ENCODE data around the gene TSPAN2. TPM values are rescaled to one million over a fixed set of nuclear protein-coding genes. Genes with fewer than 3 reads are reported as not detected.

Gene TSPAN2
- total RNA-seq = 10 to 100 TPM in 1 of 2 donors, 1 to 10 TPM in 1; 7.1 to 10.7 TPM
- 10.4 TPM for polyA plus RNA-seq (2013, experiment 1 of 2)
- 9.3 TPM for polyA plus RNA-seq (2013, experiment 2 of 2)
- long read RNA-seq, experiment 1, partial matches to known transcripts = 0 of 4 reads
- long read RNA-seq, experiment 1, other reads (novel, unspliced or antisense) = 3 of 4 reads
- long read RNA-seq, experiment 2, transcript TSPAN2-202 (8 exons, 3,177 nt) = major isoform, 19 of 22 reads
- long read RNA-seq, experiment 2, partial matches to known transcripts = 1 of 22 reads
- long read RNA-seq, experiment 2, other reads (novel, unspliced or antisense) = 1 of 22 reads
- long read RNA-seq, experiment 3, transcript TSPAN2-202 (8 exons, 3,177 nt) = major isoform, 31 of 36 reads
- long read RNA-seq, experiment 3, partial matches to known transcripts = 0 of 36 reads
- long read RNA-seq, experiment 3, other reads (novel, unspliced or antisense) = 5 of 36 reads
- long read RNA-seq, experiment 4, transcript TSPAN2-202 (8 exons, 3,177 nt) = major isoform, 19 of 32 reads
- long read RNA-seq, experiment 4, partial matches to known transcripts = 4 of 32 reads
- long read RNA-seq, experiment 4, other reads (novel, unspliced or antisense) = 5 of 32 reads

- peak; percentile 95 for DNase-seq
- 2 to 3% methylated on average over 12 to 68 of the region's 68 CpGs for WGBS, 2 experiments (ENCODE audit: insufficient coverage in 1 of 2, insufficient read length in 1 of 2)
- H3K27me3 ChIP-seq (ENCODE audit: control insufficient read depth, insufficient read depth, low read length, poor library complexity, severe bottlenecking) = peaks cover 11% of the 10 kb centered on the region
- H3K36me3 Mint-ChIP-seq (ENCODE audit: low read depth) = no peaks in the 10 kb centered on the region
- TF ChIP-seq CTCF (conservative IDR thresholded peaks at IDR 0.05) = peak; percentile 64
- H3K36me3 ChIP-seq (ENCODE audit: control insufficient read depth, insufficient read depth, low read length) = no peaks in the 10 kb centered on the region
- H3K9me3 ChIP-seq (ENCODE audit: control insufficient read depth, low read length) = no peaks in the 10 kb centered on the region
- H3K27ac ChIP-seq (ENCODE audit: low read depth, low read length) = no peak within 1 kb of the TSS
- peak within 1 kb of the TSS; percentile 72 for H3K27ac Mint-ChIP-seq
- peaks cover 6% of the 10 kb centered on the region for H3K4me1 ChIP-seq (ENCODE audit: control insufficient read depth, insufficient read depth, low read length)
- peak within 1 kb of the TSS; percentile 86 for H3K4me3 ChIP-seq (ENCODE audit: low read length)
- peak within 1 kb of the TSS; percentile 72 for H3K4me3 Mint-ChIP-seq
- H3K4me1 Mint-ChIP-seq = peaks cover 8% of the 10 kb centered on the region
- H3K27me3 Mint-ChIP-seq (ENCODE audit: insufficient read depth) = peaks cover 33% of the 10 kb centered on the region
- peak within 1 kb of the TSS; percentile 44 for H3K9ac ChIP-seq (ENCODE audit: extremely low read depth, low read length, poor library complexity, severe bottlenecking)
- H3K9me3 Mint-ChIP-seq = no peaks in the 10 kb centered on the region
These were observed at the start of gene TSPAN2 for GRCh38 chr1:115089420-115090185. Gene TSPAN2, minus strand, starts transcription at chr1:115089503. Its CDS starts 71 bp downstream, at chr1:115089432.

GRCh38 chr1:115138973-115139372 lies 49.7 kb upstream of the TSPAN2 start:
- WGBS, 2 experiments (ENCODE audit: insufficient coverage in 1 of 2, insufficient read length in 1 of 2) = 18 to 20% methylated on average over 7 to 13 of the region's 13 CpGs
- DNase-seq = peak; percentile 93
- Mint-ChIP-seq H3K9me3 (no peaks in the 10 kb centered on the region), H3K4me3 (no peak overlapping the region), H3K36me3 (ENCODE audit: low read depth) (no peaks in the 10 kb centered on the region), H3K27ac (peak overlapping the region; percentile 56), H3K27me3 (ENCODE audit: insufficient read depth) (peaks cover 19% of the 10 kb centered on the region), H3K4me1 (peaks cover 47% of the 10 kb centered on the region)
- TF ChIP-seq CTCF (conservative IDR thresholded peaks at IDR 0.05) = peak; percentile 95
- Histone ChIP-seq H3K27me3 (ENCODE audit: control insufficient read depth, insufficient read depth, low read length, poor library complexity, severe bottlenecking) (no peaks in the 10 kb centered on the region), H3K9ac (ENCODE audit: extremely low read depth, low read length, poor library complexity, severe bottlenecking) (no peak overlapping the region), H3K9me3 (ENCODE audit: control insufficient read depth, low read length) (no peaks in the 10 kb centered on the region), H3K27ac (ENCODE audit: low read depth, low read length) (no peak overlapping the region), H3K4me3 (ENCODE audit: low read length) (no peak overlapping the region), H3K4me1 (ENCODE audit: control insufficient read depth, insufficient read depth, low read length) (peaks cover 14% of the 10 kb centered on the region), H3K36me3 (ENCODE audit: control insufficient read depth, insufficient read depth, low read length) (no peaks in the 10 kb centered on the region)

GRCh38 chr1:115138271-115138670 lies 49.0 kb upstream of the TSPAN2 start:
- 92 to 97% methylated on average over 5 to 6 of the region's 6 CpGs for WGBS, 2 experiments (ENCODE audit: insufficient coverage in 1 of 2, insufficient read length in 1 of 2)
- Histone ChIP-seq H3K4me3 (ENCODE audit: low read length) (no peak overlapping the region), H3K36me3 (ENCODE audit: control insufficient read depth, insufficient read depth, low read length) (no peaks in the 10 kb centered on the region), H3K27ac (ENCODE audit: low read depth, low read length) (no peak overlapping the region), H3K27me3 (ENCODE audit: control insufficient read depth, insufficient read depth, low read length, poor library complexity, severe bottlenecking) (no peaks in the 10 kb centered on the region), H3K9ac (ENCODE audit: extremely low read depth, low read length, poor library complexity, severe bottlenecking) (no peak overlapping the region), H3K9me3 (ENCODE audit: control insufficient read depth, low read length) (no peaks in the 10 kb centered on the region), H3K4me1 (ENCODE audit: control insufficient read depth, insufficient read depth, low read length) (peaks cover 14% of the 10 kb centered on the region)
- Mint-ChIP-seq H3K4me1 (peaks cover 53% of the 10 kb centered on the region), H3K27ac (no peak overlapping the region), H3K27me3 (ENCODE audit: insufficient read depth) (peaks cover 19% of the 10 kb centered on the region), H3K9me3 (no peaks in the 10 kb centered on the region), H3K4me3 (no peak overlapping the region), H3K36me3 (ENCODE audit: low read depth) (no peaks in the 10 kb centered on the region)
- no peak for TF ChIP-seq CTCF (conservative IDR thresholded peaks at IDR 0.05)
- no peak for DNase-seq
